Natural killer cell (primary cell): ENCODE data around the gene LBX2. TPM values are rescaled to one million over a fixed set of nuclear protein-coding genes. Genes with fewer than 3 reads are reported as not detected.
"Not testable (repeated sequence)": the region's sequence is repeated elsewhere in the genome, so short reads cannot be mapped to it uniquely, and the experiment has no call there.

ENCODE experiments used
- ATAC-seq, 3 donors: fragments of 150-1000 bp in 2 of 3; fragments of 200-7000 bp in 1 of 3; cut with Tn5 transposase; 1 replicate in 1 of 3; 2 replicates in 2 of 3; pipeline ENCODE4 v1.10.0; 2021; ENCODE audit warnings: mild to moderate bottlenecking in 2 of 3, moderate library complexity in 2 of 3
- DNase-seq, 2 donors: peaks; one replicate each; pipeline versions ENCODE4 v3.0.0 to v3.0.0-alpha.2; 2013 to 2021; ENCODE audit warnings: mixed read lengths in 1 of 2
- H3K27ac ChIP-seq: one replicate; pipeline ENCODE4 v1.5.1; 2013; ENCODE audit warnings: mild to moderate bottlenecking, low read length
- H3K27me3 ChIP-seq: one replicate; pipeline ENCODE4 v1.6.1; 2013; ENCODE audit warnings: low read length; ENCODE audit not compliant: control insufficient read depth, insufficient read depth
- H3K36me3 ChIP-seq: one replicate; pipeline ENCODE4 v1.6.1; 2013; ENCODE audit warnings: low read length; ENCODE audit not compliant: control insufficient read depth, insufficient read depth
- H3K4me1 ChIP-seq: one replicate; pipeline ENCODE4 v1.6.1; 2013; ENCODE audit warnings: low read length; ENCODE audit not compliant: control insufficient read depth, insufficient read depth
- H3K4me3 ChIP-seq: one replicate; pipeline ENCODE4 v1.5.1; 2013; ENCODE audit warnings: low read length
- H3K9me3 ChIP-seq: one replicate; pipeline ENCODE4 v1.6.1; 2013; ENCODE audit warnings: low read length; ENCODE audit not compliant: control insufficient read depth, insufficient read depth
- H3K27ac Mint-ChIP-seq, 2 donors: one replicate each; pipeline ENCODE4 v1.8.0; 2022; ENCODE audit warnings: mild to moderate bottlenecking in 2 of 2, mixed read lengths in 2 of 2, moderate library complexity in 1 of 2
- H3K27me3 Mint-ChIP-seq, 2 donors: one replicate each; pipeline ENCODE4 v1.8.0; 2022; ENCODE audit warnings: low read depth in 2 of 2, mixed read lengths in 2 of 2
- H3K36me3 Mint-ChIP-seq: one replicate; pipeline ENCODE4 v1.8.0; 2022; ENCODE audit warnings: mixed read lengths
- H3K4me1 Mint-ChIP-seq, 2 donors: one replicate each; pipeline ENCODE4 v1.8.0; 2022; ENCODE audit warnings: mixed read lengths in 2 of 2
- H3K4me3 Mint-ChIP-seq: one replicate; pipeline ENCODE4 v1.8.0; 2022; ENCODE audit warnings: mild to moderate bottlenecking, moderate library complexity, mixed read lengths
- H3K9me3 Mint-ChIP-seq, 2 donors: one replicate each; pipeline ENCODE4 v1.8.0; 2022; ENCODE audit warnings: mixed read lengths in 2 of 2
- WGBS: methylation state at CpG from one replicate; pipeline ENCODE4 v1.1.7; 2013; ENCODE audit warnings: missing lambda C conversion rate; ENCODE audit not compliant: insufficient coverage; 5-methylcytosine and 5-hydroxymethylcytosine counted together
- intact Hi-C: fragments of 100-400 bp; cut with micrococcal nuclease; formaldehyde crosslinking; loops from one replicate; pipeline ENCODE4 v1.14.2; 2022
- total RNA-seq, 4 donors: library from RNA; stranded (reverse); fragments of 120-200 nt in 1 of 4; gene quantifications; one replicate each; pipeline versions ENCODE4 v1.2.3 to v1.2.4, GENCODE V29; 2013 to 2022
- TF ChIP-seq, protein P1 (sequence below): fragments of 200-600 bp; IDR thresholded peaks from one replicate; pipeline ENCODE4 v1.8.0; 2022; ENCODE audit warnings: antibody characterized with exemption

The LBX2 gene
- total RNA-seq, 3 donors from 2014 or later (not counting 1 experiment from before 2014, with no cell fraction given), result 1.7 to 1.9 (median 1.8) TPM

DNA sequence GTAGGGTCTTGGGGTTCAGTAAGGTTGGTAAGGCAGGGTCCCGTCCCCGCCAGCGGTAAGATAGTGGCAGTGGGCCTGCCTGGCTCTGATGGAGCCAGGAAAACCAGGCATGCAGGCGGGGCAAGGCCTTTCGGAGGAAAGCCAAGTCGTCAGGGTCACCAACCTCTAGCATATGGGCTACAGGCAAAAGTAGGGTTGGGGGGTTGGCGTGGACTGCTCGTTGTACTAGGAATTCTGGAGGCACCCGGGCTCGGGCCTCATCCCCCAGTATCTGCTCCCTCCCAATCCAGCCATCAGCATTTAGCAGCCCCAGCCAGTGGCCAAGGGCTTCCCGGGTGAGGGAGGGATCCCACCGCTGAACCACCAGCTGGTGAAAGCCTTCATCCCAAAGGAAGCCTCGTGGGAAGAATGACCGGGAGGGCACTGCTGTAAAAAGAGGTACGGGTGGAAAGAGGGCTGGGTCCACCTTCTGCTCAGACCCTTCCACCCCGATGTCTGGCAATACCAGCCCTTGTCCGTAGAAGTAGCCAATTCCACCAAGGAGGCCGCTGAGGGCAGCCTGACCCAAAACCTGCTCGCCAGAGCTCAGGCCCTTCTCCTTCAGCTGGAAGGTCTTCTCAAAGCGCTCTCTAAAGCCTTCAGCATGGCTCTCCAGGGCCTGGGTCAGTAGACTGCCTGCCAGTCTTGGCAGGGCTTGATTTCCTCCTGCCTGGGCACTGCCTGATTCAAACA is 37.2 kb downstream of the LBX2 start:
- Histone ChIP-seq H3K9me3 (no peaks in the 10 kb centered on the region), H3K36me3 (peaks cover 10% of the 10 kb centered on the region), H3K4me1 (peaks cover 31% of the 10 kb centered on the region), H3K4me3 (no peak overlapping the region), H3K27me3 (no peaks in the 10 kb centered on the region), H3K27ac (no peak overlapping the region)
- no peak for DNase-seq
- intact Hi-C loops, result no loop called here
- TF ChIP-seq, protein P1, sequence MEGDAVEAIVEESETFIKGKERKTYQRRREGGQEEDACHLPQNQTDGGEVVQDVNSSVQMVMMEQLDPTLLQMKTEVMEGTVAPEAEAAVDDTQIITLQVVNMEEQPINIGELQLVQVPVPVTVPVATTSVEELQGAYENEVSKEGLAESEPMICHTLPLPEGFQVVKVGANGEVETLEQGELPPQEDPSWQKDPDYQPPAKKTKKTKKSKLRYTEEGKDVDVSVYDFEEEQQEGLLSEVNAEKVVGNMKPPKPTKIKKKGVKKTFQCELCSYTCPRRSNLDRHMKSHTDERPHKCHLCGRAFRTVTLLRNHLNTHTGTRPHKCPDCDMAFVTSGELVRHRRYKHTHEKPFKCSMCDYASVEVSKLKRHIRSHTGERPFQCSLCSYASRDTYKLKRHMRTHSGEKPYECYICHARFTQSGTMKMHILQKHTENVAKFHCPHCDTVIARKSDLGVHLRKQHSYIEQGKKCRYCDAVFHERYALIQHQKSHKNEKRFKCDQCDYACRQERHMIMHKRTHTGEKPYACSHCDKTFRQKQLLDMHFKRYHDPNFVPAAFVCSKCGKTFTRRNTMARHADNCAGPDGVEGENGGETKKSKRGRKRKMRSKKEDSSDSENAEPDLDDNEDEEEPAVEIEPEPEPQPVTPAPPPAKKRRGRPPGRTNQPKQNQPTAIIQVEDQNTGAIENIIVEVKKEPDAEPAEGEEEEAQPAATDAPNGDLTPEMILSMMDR, result no peak
- no peak for ATAC-seq
- Mint-ChIP-seq H3K27me3 (no peaks in the 10 kb centered on the region), H3K9me3 (no peaks in the 10 kb centered on the region), H3K27ac (peak overlapping the region in 1 of 2 donors; percentile 63), H3K4me3 (peak overlapping the region; percentile 58), H3K36me3 (no peaks in the 10 kb centered on the region), H3K4me1 (peaks cover 37 to 53% of the 10 kb centered on the region in 2 donors)
- WGBS, result 96% methylated on average over 20 of the region's 20 CpGs

DNA sequence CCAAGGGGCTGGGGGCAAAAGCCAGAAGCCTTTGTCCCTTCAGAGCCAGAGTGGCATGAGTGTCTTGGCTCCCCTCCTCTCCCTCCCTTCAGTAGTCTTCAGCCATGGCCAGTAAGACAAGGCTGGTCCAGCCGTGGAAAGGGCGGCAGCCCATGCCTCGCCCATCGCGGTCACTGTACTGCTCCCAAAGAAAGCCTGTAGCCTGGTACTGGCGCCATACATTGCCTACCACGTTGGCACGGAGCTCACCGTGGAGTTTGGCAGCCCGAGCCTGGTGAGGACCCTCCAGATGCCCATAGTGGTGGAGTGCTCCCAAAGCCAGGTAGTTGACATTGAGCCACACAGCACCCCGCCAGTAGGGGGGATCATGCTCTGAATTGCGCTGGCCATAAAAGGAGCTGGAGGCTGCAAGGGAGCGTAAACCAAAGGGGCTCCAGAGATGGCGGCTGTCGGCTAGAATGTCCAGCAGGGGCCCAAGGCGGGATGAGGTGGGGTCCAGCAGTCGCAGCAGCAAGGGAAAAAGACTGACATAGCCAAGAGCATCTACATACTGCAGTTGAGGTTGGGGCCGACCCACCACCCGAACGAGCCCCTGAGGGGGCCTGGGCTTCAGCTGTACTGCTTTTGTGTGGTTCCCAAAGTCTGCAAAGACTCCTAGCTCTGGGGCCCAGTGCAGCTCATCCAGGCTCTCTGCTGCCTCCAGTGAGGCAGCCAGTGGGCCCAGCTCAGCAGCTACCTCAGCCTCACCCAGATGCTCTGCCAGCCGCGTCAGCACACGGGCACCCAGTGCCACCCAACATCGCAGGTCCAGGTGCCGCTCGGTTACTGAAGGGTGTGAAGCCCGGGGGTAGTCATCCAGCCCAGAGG is 38.0 kb downstream of the LBX2 start:
- TF ChIP-seq, protein P1, result no peak
- no peaks in the 10 kb centered on the region for H3K9me3 ChIP-seq
- Mint-ChIP-seq H3K27ac (peak overlapping the region in 1 of 2 donors; percentile 29), H3K4me1 (peaks cover 45 to 61% of the 10 kb centered on the region in 2 donors), H3K27me3 (no peaks in the 10 kb centered on the region), H3K9me3 (no peaks in the 10 kb centered on the region), H3K36me3 (no peaks in the 10 kb centered on the region), H3K4me3 (no peak overlapping the region)
- H3K4me1 ChIP-seq, result peaks cover 39% of the 10 kb centered on the region
- 95% methylated on average over 27 of the region's 27 CpGs for WGBS
- H3K27me3 ChIP-seq, result no peaks in the 10 kb centered on the region
- no peak for ATAC-seq
- H3K27ac ChIP-seq, result no peak overlapping the region
- H3K4me3 ChIP-seq, result no peak overlapping the region
- peaks cover 10% of the 10 kb centered on the region for H3K36me3 ChIP-seq
- DNase-seq, result peak in 1 of 2 donors; percentile 29
- intact Hi-C loops, result no loop called here

DNA sequence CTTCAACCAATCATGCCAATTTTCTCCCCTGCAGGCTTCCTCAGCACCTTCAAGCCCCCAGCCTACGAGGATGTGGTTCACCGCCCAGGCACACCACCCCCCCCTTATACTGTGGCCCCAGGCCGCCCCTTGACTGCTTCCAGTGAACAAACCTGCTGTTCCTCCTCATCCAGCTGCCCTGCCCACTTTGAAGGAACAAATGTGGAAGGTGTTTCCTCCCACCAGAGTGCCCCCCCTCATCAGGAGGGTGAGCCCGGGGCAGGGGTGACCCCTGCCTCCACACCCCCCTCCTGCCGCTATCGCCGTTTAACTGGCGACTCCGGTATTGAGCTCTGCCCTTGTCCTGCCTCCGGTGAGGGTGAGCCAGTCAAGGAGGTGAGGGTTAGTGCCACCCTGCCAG is 39.2 kb downstream of the LBX2 start:
- Mint-ChIP-seq H3K4me3 (peak overlapping the region; percentile 98), H3K4me1 (peaks cover 48 to 68% of the 10 kb centered on the region in 2 donors), H3K27ac (peak overlapping the region; percentile 98 to 99)
- Histone ChIP-seq H3K36me3 (peaks cover 10% of the 10 kb centered on the region), H3K4me1 (peaks cover 44% of the 10 kb centered on the region)
- DNase-seq, ATAC-seq, H3K36me3 Mint-ChIP-seq, intact Hi-C loops, H3K4me3 ChIP-seq, H3K9me3 ChIP-seq, H3K27me3 ChIP-seq, H3K27ac ChIP-seq, H3K9me3 Mint-ChIP-seq, H3K27me3 Mint-ChIP-seq: not testable (repeated sequence)
- WGBS, result 93% methylated on average over 10 of the region's 10 CpGs

DNA sequence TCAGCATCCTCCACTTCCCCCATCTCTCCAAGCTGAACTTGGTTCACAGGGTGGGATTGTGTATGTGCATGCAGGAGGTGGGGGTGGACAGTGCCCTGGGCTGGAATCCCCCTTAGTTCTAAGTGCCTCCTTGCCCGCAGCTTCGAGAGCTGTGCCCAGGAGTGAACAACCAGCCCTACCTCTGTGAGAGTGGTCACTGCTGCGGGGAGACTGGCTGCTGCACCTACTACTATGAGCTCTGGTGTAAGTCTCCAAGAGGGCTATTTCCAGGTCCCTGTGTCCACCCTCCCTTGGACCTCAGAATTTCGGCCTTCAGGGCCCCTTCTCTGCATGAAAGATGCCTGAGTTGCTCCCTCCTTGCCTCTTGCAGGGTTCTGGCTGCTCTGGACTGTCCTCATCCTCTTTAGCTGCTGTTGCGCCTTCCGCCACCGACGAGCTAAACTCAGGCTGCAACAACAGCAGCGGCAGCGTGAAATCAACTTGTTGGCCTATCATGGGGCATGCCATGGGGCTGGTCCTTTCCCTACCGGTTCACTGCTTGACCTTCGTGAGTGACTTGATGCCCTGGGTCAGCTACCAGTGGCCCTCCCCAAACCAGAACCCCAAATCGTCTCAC is 39.8 kb downstream of the LBX2 start:
- H3K27me3 Mint-ChIP-seq, H3K9me3 Mint-ChIP-seq, H3K36me3 Mint-ChIP-seq, H3K27me3 ChIP-seq, H3K4me3 ChIP-seq, ATAC-seq, H3K9me3 ChIP-seq, H3K27ac ChIP-seq: not testable (repeated sequence)
- Mint-ChIP-seq H3K4me3 (peak overlapping the region; percentile 98), H3K4me1 (peaks cover 54 to 71% of the 10 kb centered on the region in 2 donors), H3K27ac (peak overlapping the region; percentile 98 to 99)
- WGBS, result 91% methylated on average over 13 of the region's 13 CpGs
- Histone ChIP-seq H3K36me3 (peaks cover 10% of the 10 kb centered on the region), H3K4me1 (peaks cover 45% of the 10 kb centered on the region)
- DNase-seq, result peak in 1 of 2 donors; percentile 17
- intact Hi-C loops, result loop anchor here (5.0 to 10.0 kb wide), 2 partner anchors 722 to 1225 kb away; partner anchors contain the start of genes CCT7, PRADC1 and TPRKB
